Measurements from ENCODE around the gene DUSP16.

DUSP16 gene

DNA sequence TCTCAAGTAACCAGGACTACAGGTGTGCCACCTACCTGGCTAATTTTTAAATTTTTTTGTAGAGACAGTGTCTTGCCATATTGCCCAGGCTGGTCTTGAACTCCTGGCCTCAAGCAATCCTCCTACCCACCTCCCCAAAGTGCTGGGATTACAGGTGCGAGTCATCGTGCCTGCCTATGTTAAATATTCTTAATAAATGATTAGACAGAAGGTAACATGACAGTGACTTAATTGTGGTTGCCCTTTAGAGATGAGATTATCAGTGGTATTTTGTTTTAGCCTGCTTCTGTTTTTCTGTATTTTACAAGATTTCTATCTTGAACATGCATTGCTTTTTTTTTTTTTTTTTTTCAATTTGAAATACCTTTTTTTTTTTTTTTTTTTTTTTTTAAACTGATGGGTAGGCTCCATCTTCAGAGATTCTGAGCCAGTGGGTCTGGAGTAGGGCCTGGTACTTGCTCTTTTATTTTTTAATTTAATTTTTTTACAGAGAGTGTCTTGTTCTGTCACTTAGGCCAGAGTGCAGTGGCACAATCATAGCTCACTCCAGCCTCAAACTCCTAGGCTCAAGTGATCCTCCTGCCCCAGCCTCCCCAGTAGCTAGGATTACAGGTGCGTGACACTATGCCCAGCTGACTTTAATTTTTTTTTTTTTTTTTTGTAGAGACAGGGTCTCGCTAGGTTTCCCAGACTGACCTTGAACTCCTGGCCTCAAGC lies 117.3 kb downstream of the DUSP16 start:
- no peak overlapping the region for H4K91ac ChIP-seq (ENCODE audit: low read length)
- no peak overlapping the region for H3K4ac ChIP-seq (ENCODE audit: low read depth in 1 of 2, low read length in 2 of 2)
- no peak overlapping the region for H4K8ac ChIP-seq (ENCODE audit: low read length)
- H2BK12ac ChIP-seq (ENCODE audit: low read length in 2 of 2): no peak overlapping the region
- H2BK15ac ChIP-seq (ENCODE audit: low read depth, poor library complexity, severe bottlenecking): peak overlapping the region; percentile 31
- no peak overlapping the region for H2AFZ ChIP-seq (ENCODE audit: low read depth, low read length)
- H2BK5ac ChIP-seq (ENCODE audit: low read depth, low read length, poor library complexity, severe bottlenecking): no peak overlapping the region
- H3K79me1 ChIP-seq (replicated peaks; ENCODE audit: low read length, poor library complexity, severe bottlenecking): peaks cover 14% of the 10 kb centered on the region
- H3K23ac ChIP-seq (ENCODE audit: low read length in 2 of 2): no peak overlapping the region
- no peak overlapping the region for H3K14ac ChIP-seq (ENCODE audit: low read length in 2 of 2)
- H3K18ac ChIP-seq (ENCODE audit: low read depth in 1 of 2, low read length in 2 of 2): no peak overlapping the region
- no peak overlapping the region for H3K4me3 ChIP-seq (ENCODE audit: insufficient read depth in 1 of 2, low read depth in 1 of 2, low read length in 2 of 2)
- no peaks in the 10 kb centered on the region for H3K36me3 ChIP-seq (ENCODE audit: control insufficient read depth in 1 of 2, insufficient read depth in 2 of 2, low read depth in 1 of 2, low read length in 2 of 2)
- H3K9ac ChIP-seq (ENCODE audit: low read length): no peak overlapping the region
- no peak overlapping the region for H2BK120ac ChIP-seq (ENCODE audit: low read depth, low read length)
- DNase-seq: no peak
- H3K9me3 ChIP-seq (ENCODE audit: control insufficient read depth, low read length): no peaks in the 10 kb centered on the region
- H2AK5ac ChIP-seq (ENCODE audit: low read length, severe bottlenecking): no peak overlapping the region
- H3K4me2 ChIP-seq (ENCODE audit: low read length, poor library complexity, severe bottlenecking): no peak overlapping the region
- peaks cover 4% of the 10 kb centered on the region for H3K4me1 ChIP-seq (ENCODE audit: control insufficient read depth, insufficient read depth, low read depth, low read length)
- H3K27me3 ChIP-seq (ENCODE audit: control insufficient read depth in 1 of 2, insufficient read depth in 1 of 2, low read length in 2 of 2): no peaks in the 10 kb centered on the region
- H3K27ac ChIP-seq (ENCODE audit: low read length, poor library complexity, severe bottlenecking): no peak overlapping the region
- WGBS: 88% methylated on average over 1 of the region's 4 CpGs

DNA sequence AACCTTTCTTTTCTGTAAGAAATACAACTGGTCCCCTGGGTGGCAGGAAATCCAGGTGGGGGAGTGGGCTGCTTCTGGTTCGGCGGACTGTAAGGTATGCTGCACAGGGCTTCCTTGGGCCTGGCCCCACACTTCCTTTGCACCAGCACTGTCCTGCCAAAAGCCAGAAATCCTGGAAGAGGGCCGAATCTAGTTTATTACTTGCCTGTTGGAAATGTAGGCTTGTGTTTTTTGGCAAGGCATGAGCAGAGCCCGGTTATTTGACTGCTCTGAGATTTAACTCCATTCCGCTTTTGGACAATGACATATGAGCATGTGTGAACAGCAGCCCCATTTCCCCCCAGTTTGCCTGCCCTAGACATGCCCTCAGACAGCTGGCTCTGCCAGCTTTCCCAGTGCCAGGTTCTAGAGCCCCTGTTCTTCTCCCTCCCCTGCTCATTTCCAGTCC lies 119.2 kb downstream of the DUSP16 start:
- H3K14ac ChIP-seq (ENCODE audit: low read length in 2 of 2): peak overlapping the region in 1 of 2 experiments; percentile 28
- no peak overlapping the region for H3K23ac ChIP-seq (ENCODE audit: low read length in 2 of 2)
- no peaks in the 10 kb centered on the region for H3K27me3 ChIP-seq (ENCODE audit: control insufficient read depth in 1 of 2, insufficient read depth in 1 of 2, low read length in 2 of 2)
- no peak overlapping the region for H2BK5ac ChIP-seq (ENCODE audit: low read depth, low read length, poor library complexity, severe bottlenecking)
- no peak overlapping the region for H4K8ac ChIP-seq (ENCODE audit: low read length)
- H3K18ac ChIP-seq (ENCODE audit: low read depth in 1 of 2, low read length in 2 of 2): no peak overlapping the region
- peak overlapping the region; percentile 21 for H3K9ac ChIP-seq (ENCODE audit: low read length)
- peaks cover 13% of the 10 kb centered on the region for H3K79me1 ChIP-seq (replicated peaks; ENCODE audit: low read length, poor library complexity, severe bottlenecking)
- DNase-seq: no peak
- H2BK15ac ChIP-seq (ENCODE audit: low read depth, poor library complexity, severe bottlenecking): no peak overlapping the region
- peak overlapping the region in 1 of 2 experiments; percentile 15 for H3K4ac ChIP-seq (ENCODE audit: low read depth in 1 of 2, low read length in 2 of 2)
- no peak overlapping the region for H3K27ac ChIP-seq (ENCODE audit: low read length, poor library complexity, severe bottlenecking)
- peak overlapping the region in 1 of 2 experiments; percentile 23 for H3K4me3 ChIP-seq (ENCODE audit: insufficient read depth in 1 of 2, low read depth in 1 of 2, low read length in 2 of 2)
- 98% methylated on average over 5 of the region's 5 CpGs for WGBS
- H4K91ac ChIP-seq (ENCODE audit: low read length): no peak overlapping the region
- H3K9me3 ChIP-seq (ENCODE audit: control insufficient read depth, low read length): no peaks in the 10 kb centered on the region
- H2BK120ac ChIP-seq (ENCODE audit: low read depth, low read length): no peak overlapping the region
- no peak overlapping the region for H2BK12ac ChIP-seq (ENCODE audit: low read length in 2 of 2)
- H2AK5ac ChIP-seq (ENCODE audit: low read length, severe bottlenecking): no peak overlapping the region
- no peak overlapping the region for H2AFZ ChIP-seq (ENCODE audit: low read depth, low read length)
- no peak overlapping the region for H3K4me2 ChIP-seq (ENCODE audit: low read length, poor library complexity, severe bottlenecking)
- H3K36me3 ChIP-seq (ENCODE audit: control insufficient read depth in 1 of 2, insufficient read depth in 2 of 2, low read depth in 1 of 2, low read length in 2 of 2): no peaks in the 10 kb centered on the region
- peaks cover 4% of the 10 kb centered on the region for H3K4me1 ChIP-seq (ENCODE audit: control insufficient read depth, insufficient read depth, low read depth, low read length)

DNA sequence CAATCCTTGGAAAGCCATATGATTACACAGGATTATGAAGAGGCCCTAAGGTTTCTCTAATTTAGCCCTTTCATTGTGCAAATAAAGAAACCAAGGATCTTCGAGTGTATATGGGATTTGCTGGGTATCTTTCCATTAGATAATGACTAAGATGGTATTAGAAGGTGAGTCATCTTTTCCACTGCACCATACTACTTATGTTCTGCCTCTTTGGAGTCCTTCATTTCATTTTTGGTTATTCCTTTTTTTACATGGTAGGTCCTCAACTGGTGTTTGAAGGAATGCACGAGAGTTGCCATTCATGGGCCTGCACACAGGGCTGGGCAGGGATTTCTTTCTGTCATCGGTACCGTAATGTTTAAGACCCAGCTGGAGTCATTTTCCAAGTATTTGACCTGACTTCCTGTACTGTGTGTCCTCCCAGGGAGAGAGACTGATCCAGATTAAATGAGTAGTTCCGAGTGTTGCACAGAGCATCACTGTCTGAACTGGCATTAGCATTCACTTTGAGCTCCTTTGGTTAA lies 120.1 kb downstream of the DUSP16 start:
- no peak overlapping the region for H3K4me3 ChIP-seq (ENCODE audit: insufficient read depth in 1 of 2, low read depth in 1 of 2, low read length in 2 of 2)
- H3K18ac ChIP-seq (ENCODE audit: low read depth in 1 of 2, low read length in 2 of 2): peak overlapping the region in 1 of 2 experiments; percentile 40
- H3K4ac ChIP-seq (ENCODE audit: low read depth in 1 of 2, low read length in 2 of 2): peak overlapping the region in 1 of 2 experiments; percentile 28
- no peak overlapping the region for H2BK120ac ChIP-seq (ENCODE audit: low read depth, low read length)
- no peak overlapping the region for H2BK15ac ChIP-seq (ENCODE audit: low read depth, poor library complexity, severe bottlenecking)
- H3K9ac ChIP-seq (ENCODE audit: low read length): peak overlapping the region; percentile 21
- 42% methylated on average over 4 of the region's 5 CpGs for WGBS
- no peak overlapping the region for H3K23ac ChIP-seq (ENCODE audit: low read length in 2 of 2)
- H2BK5ac ChIP-seq (ENCODE audit: low read depth, low read length, poor library complexity, severe bottlenecking): no peak overlapping the region
- DNase-seq: peak; percentile 83
- no peak overlapping the region for H4K91ac ChIP-seq (ENCODE audit: low read length)
- H4K8ac ChIP-seq (ENCODE audit: low read length): no peak overlapping the region
- no peak overlapping the region for H2AK5ac ChIP-seq (ENCODE audit: low read length, severe bottlenecking)
- peaks cover 4% of the 10 kb centered on the region for H3K4me1 ChIP-seq (ENCODE audit: control insufficient read depth, insufficient read depth, low read depth, low read length)
- peaks cover 3% of the 10 kb centered on the region for H3K9me3 ChIP-seq (ENCODE audit: control insufficient read depth, low read length)
- H3K79me1 ChIP-seq (replicated peaks; ENCODE audit: low read length, poor library complexity, severe bottlenecking): peaks cover 13% of the 10 kb centered on the region
- no peak overlapping the region for H3K4me2 ChIP-seq (ENCODE audit: low read length, poor library complexity, severe bottlenecking)
- H2BK12ac ChIP-seq (ENCODE audit: low read length in 2 of 2): no peak overlapping the region
- peaks cover 0 to 2% of the 10 kb centered on the region in 2 experiments for H3K36me3 ChIP-seq (ENCODE audit: control insufficient read depth in 1 of 2, insufficient read depth in 2 of 2, low read depth in 1 of 2, low read length in 2 of 2)
- H3K27ac ChIP-seq (ENCODE audit: low read length, poor library complexity, severe bottlenecking): no peak overlapping the region
- H2AFZ ChIP-seq (ENCODE audit: low read depth, low read length): no peak overlapping the region
- H3K27me3 ChIP-seq (ENCODE audit: control insufficient read depth in 1 of 2, insufficient read depth in 1 of 2, low read length in 2 of 2): no peaks in the 10 kb centered on the region
- H3K14ac ChIP-seq (ENCODE audit: low read length in 2 of 2): peak overlapping the region in 1 of 2 experiments; percentile 20

GRCh38 chr12:12441843-12442461 lies 120.7 kb downstream of the DUSP16 start:
- peaks cover 10% of the 10 kb centered on the region for H3K79me1 ChIP-seq (replicated peaks; ENCODE audit: low read length, poor library complexity, severe bottlenecking)
- peak; percentile 65 for DNase-seq
- H3K27me3 ChIP-seq (ENCODE audit: control insufficient read depth in 1 of 2, insufficient read depth in 1 of 2, low read length in 2 of 2): no peaks in the 10 kb centered on the region
- no peak overlapping the region for H3K4me3 ChIP-seq (ENCODE audit: insufficient read depth in 1 of 2, low read depth in 1 of 2, low read length in 2 of 2)
- H3K36me3 ChIP-seq (ENCODE audit: control insufficient read depth in 1 of 2, insufficient read depth in 2 of 2, low read depth in 1 of 2, low read length in 2 of 2): peaks cover 0 to 8% of the 10 kb centered on the region in 2 experiments
- no peak overlapping the region for H2BK120ac ChIP-seq (ENCODE audit: low read depth, low read length)
- H3K23ac ChIP-seq (ENCODE audit: low read length in 2 of 2): no peak overlapping the region
- WGBS: 85% methylated on average over 4 of the region's 4 CpGs
- no peak overlapping the region for H2AFZ ChIP-seq (ENCODE audit: low read depth, low read length)
- H2BK15ac ChIP-seq (ENCODE audit: low read depth, poor library complexity, severe bottlenecking): no peak overlapping the region
- H4K91ac ChIP-seq (ENCODE audit: low read length): no peak overlapping the region
- H3K4me2 ChIP-seq (ENCODE audit: low read length, poor library complexity, severe bottlenecking): no peak overlapping the region
- H3K9ac ChIP-seq (ENCODE audit: low read length): peak overlapping the region; percentile 16
- no peak overlapping the region for H2AK5ac ChIP-seq (ENCODE audit: low read length, severe bottlenecking)
- H3K14ac ChIP-seq (ENCODE audit: low read length in 2 of 2): no peak overlapping the region
- no peak overlapping the region for H3K27ac ChIP-seq (ENCODE audit: low read length, poor library complexity, severe bottlenecking)
- peaks cover 4% of the 10 kb centered on the region for H3K4me1 ChIP-seq (ENCODE audit: control insufficient read depth, insufficient read depth, low read depth, low read length)
- no peak overlapping the region for H2BK12ac ChIP-seq (ENCODE audit: low read length in 2 of 2)
- no peak overlapping the region for H4K8ac ChIP-seq (ENCODE audit: low read length)
- H3K9me3 ChIP-seq (ENCODE audit: control insufficient read depth, low read length): peaks cover 7% of the 10 kb centered on the region
- peak overlapping the region in 1 of 2 experiments; percentile 85 for H3K18ac ChIP-seq (ENCODE audit: low read depth in 1 of 2, low read length in 2 of 2)
- no peak overlapping the region for H2BK5ac ChIP-seq (ENCODE audit: low read depth, low read length, poor library complexity, severe bottlenecking)
- no peak overlapping the region for H3K4ac ChIP-seq (ENCODE audit: low read depth in 1 of 2, low read length in 2 of 2)

Data from mesenchymal stem cell (in vitro differentiated cells and primary cell).